A549 (cell line): ENCODE results near the gene GJB2.

ENCODE experiments used
- POLR2A ChIP-seq: IDR thresholded peaks from 2 replicates; pipeline ENCODE4 v1.6.1; 2012; ENCODE audit warnings: mild to moderate bottlenecking, low read length
- TF ChIP-seq, protein P1 (sequence below): fragments of >200 bp; sonication (Bioruptor Twin); formaldehyde crosslinking; IDR thresholded peaks from 3 replicates; pipeline ENCODE4 v1.5.1; 2016

DNA sequence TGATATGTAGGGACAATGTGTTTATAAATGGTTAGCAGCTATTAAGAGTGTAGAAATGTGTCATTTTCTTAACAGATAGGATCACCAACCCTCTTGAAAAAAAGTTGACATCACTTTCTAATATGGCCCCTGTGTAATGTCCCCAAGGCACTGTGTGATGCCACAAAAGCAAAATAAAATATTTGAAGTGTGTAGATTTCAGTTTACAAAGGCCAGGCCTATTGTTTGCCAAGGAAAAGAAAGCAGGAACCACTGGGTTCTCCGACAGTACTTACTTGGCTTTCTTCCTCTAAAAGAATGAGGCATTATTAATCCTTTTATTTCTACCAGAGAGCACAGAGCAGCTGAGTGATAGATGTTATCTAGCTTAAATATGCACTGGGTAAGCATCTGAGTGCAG, 21.4 kb downstream of the GJB2 start:
- TF ChIP-seq POLR2A = no peak
- TF ChIP-seq, protein P1, sequence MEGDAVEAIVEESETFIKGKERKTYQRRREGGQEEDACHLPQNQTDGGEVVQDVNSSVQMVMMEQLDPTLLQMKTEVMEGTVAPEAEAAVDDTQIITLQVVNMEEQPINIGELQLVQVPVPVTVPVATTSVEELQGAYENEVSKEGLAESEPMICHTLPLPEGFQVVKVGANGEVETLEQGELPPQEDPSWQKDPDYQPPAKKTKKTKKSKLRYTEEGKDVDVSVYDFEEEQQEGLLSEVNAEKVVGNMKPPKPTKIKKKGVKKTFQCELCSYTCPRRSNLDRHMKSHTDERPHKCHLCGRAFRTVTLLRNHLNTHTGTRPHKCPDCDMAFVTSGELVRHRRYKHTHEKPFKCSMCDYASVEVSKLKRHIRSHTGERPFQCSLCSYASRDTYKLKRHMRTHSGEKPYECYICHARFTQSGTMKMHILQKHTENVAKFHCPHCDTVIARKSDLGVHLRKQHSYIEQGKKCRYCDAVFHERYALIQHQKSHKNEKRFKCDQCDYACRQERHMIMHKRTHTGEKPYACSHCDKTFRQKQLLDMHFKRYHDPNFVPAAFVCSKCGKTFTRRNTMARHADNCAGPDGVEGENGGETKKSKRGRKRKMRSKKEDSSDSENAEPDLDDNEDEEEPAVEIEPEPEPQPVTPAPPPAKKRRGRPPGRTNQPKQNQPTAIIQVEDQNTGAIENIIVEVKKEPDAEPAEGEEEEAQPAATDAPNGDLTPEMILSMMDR = no peak
